A549 (cell line): ENCODE measurements around the gene ABHD2. TPM values are rescaled to one million over a fixed set of nuclear protein-coding genes. Genes with fewer than 3 reads are reported as not detected.
A peak's percentile ranks its signal among the peaks of the same experiment; 100 is the strongest.

ENCODE experiments used
- ATAC-seq, 2 experiments: fragments of 200-7000 bp in 1 of 2; fragments of >200 bp in 1 of 2; cut with Nextera tagmentation in 1 of 2; cut with Tn5 transposase in 1 of 2; 3 replicates each; pipeline versions ENCODE4 v1.8.0 to v1.9.1; 2018 to 2020; ENCODE audit warnings: mild to moderate bottlenecking in 1 of 2, moderate library complexity in 1 of 2
- CTCF ChIA-PET: fragments of 300-600 bp; sonication (Branson Sonifier 250); formaldehyde crosslinking; extraction: SDS; loops from one replicate; lab custom pipeline; 2021; ENCODE audit warnings: antibody characterized with exemption, inconsistent platforms; lab: Yijun Ruan, JAX
- POLR2A ChIA-PET: fragments of 350-600 bp; formaldehyde crosslinking; extraction: SDS; loops from one replicate; lab custom pipeline; 2021; ENCODE audit warnings: antibody characterized with exemption, inconsistent platforms; lab: Yijun Ruan, JAX
- DNase-seq, 2 experiments: peaks; one replicate each; pipeline versions ENCODE4 v3.0.0 to v3.0.0-alpha.2; 2011 to 2016; ENCODE audit warnings: low read depth in 1 of 2, low spot score in 1 of 2
- FAIRE-seq: peaks from 2 replicates; lab custom pipeline; 2011; peaks lifted over from hg19 to GRCh38; lab: Jason Lieb, UNC
- H3K27ac ChIP-seq, 2 experiments: fragments of >200 bp; sonication (Bioruptor Twin); formaldehyde crosslinking; 3 replicates each; pipeline ENCODE4 v1.5.1; 2016 to 2017
- H3K4me1 ChIP-seq: fragments of >200 bp; sonication (Bioruptor Twin); formaldehyde crosslinking; 3 replicates; pipeline ENCODE4 v1.6.1; 2016
- H3K4me2 ChIP-seq: fragments of >200 bp; sonication (Bioruptor Twin); formaldehyde crosslinking; 3 replicates; pipeline ENCODE4 v1.6.1; 2016
- H3K4me3 ChIP-seq: fragments of >200 bp; sonication (Bioruptor Twin); formaldehyde crosslinking; 3 replicates; pipeline ENCODE4 v1.5.1; 2016
- H3K9me3 ChIP-seq: fragments of >200 bp; sonication (Bioruptor Twin); formaldehyde crosslinking; 3 replicates; pipeline ENCODE4 v1.6.1; 2016
- CBX2 ChIP-seq: fragments of 200-600 bp; sonication (generic); IDR thresholded peaks from 2 replicates; pipeline ENCODE4 v1.6.1; 2016; ENCODE audit warnings: low read depth, mild to moderate bottlenecking, borderline replicate concordance
- CHD4 ChIP-seq: fragments of 200-600 bp; sonication (generic); IDR thresholded peaks from 2 replicates; pipeline ENCODE4 v1.6.1; 2016; ENCODE audit warnings: antibody characterized with exemption, mild to moderate bottlenecking, borderline replicate concordance
- EP300 ChIP-seq, 2 experiments: fragments of >200 bp; sonication (Bioruptor Twin); formaldehyde crosslinking; IDR thresholded peaks; 2 replicates in 1 of 2; 3 replicates in 1 of 2; pipeline ENCODE4 v1.6.1; 2016 to 2017
- ESRRA ChIP-seq: fragments of 150-350 bp; IDR thresholded peaks from 2 replicates; pipeline ENCODE4 v1.6.1; 2014; ENCODE audit warnings: mild to moderate bottlenecking, low read length, borderline replicate concordance
- FOSB ChIP-seq: fragments of 250-450 bp; sonication (Bioruptor Pico); IDR thresholded peaks from 2 replicates; pipeline ENCODE4 v1.5.0; 2020; ENCODE audit warnings: mild to moderate bottlenecking, moderate library complexity
- HDAC2 ChIP-seq: fragments of 200-600 bp; sonication (generic); IDR thresholded peaks from 2 replicates; pipeline ENCODE4 v1.6.1; 2016
- HES2 ChIP-seq: fragments of >200 bp; sonication (Bioruptor Twin); formaldehyde crosslinking; IDR thresholded peaks from 2 replicates; pipeline ENCODE4 v1.6.1; 2016
- HEYL ChIP-seq: fragments of 250-450 bp; sonication (Bioruptor Pico); IDR thresholded peaks from 2 replicates; pipeline ENCODE4 v1.8.0; 2021; ENCODE audit warnings: mild to moderate bottlenecking, moderate library complexity
- HOXA7 ChIP-seq: fragments of 250-450 bp; sonication (Bioruptor Pico); IDR thresholded peaks from 2 replicates; pipeline ENCODE4 v1.5.0; 2020; ENCODE audit warnings: mild to moderate bottlenecking, moderate library complexity
- HOXB13 ChIP-seq: fragments of 250-450 bp; sonication (Bioruptor Pico); IDR thresholded peaks from 2 replicates; pipeline ENCODE4 v1.5.0; 2020; ENCODE audit warnings: low read depth, mild to moderate bottlenecking, moderate library complexity
- HOXB5 ChIP-seq: fragments of 250-450 bp; sonication (Bioruptor Pico); IDR thresholded peaks from 2 replicates; pipeline ENCODE4 v1.5.0; 2020; ENCODE audit warnings: mild to moderate bottlenecking, moderate library complexity
- JUN ChIP-seq, 2 experiments: fragments of >200 bp; sonication (Bioruptor Twin); formaldehyde crosslinking; IDR thresholded peaks; 2 replicates in 1 of 2; 3 replicates in 1 of 2; pipeline ENCODE4 v1.6.1; 2016 to 2017
- MAFK ChIP-seq: fragments of 450-650 bp; IDR thresholded peaks from 2 replicates; pipeline ENCODE4 v1.6.1; 2014; ENCODE audit not compliant: partially characterized antibody
- MAZ ChIP-seq: fragments of 150-350 bp; IDR thresholded peaks from 2 replicates; pipeline ENCODE4 v1.6.1; 2014; ENCODE audit warnings: antibody characterized with exemption, low read depth, low read length, borderline replicate concordance
- NFE2L2 ChIP-seq: fragments of 150-350 bp; conservative IDR thresholded peaks from 2 replicates; pipeline ENCODE4 v1.6.1; 2014; ENCODE audit warnings: low read length
- NPAS2 ChIP-seq: fragments of 250-450 bp; sonication (Bioruptor Pico); IDR thresholded peaks from 2 replicates; pipeline ENCODE4 v1.8.0; 2022; ENCODE audit warnings: mild to moderate bottlenecking, moderate library complexity, borderline replicate concordance
- NR3C1 ChIP-seq: fragments of >200 bp; sonication (Bioruptor Twin); formaldehyde crosslinking; IDR thresholded peaks from 3 replicates; pipeline ENCODE4 v1.6.1; 2017
- PHF8 ChIP-seq: fragments of 200-600 bp; sonication (generic); IDR thresholded peaks from 2 replicates; pipeline ENCODE4 v1.6.1; 2016; ENCODE audit warnings: low read depth, mild to moderate bottlenecking, antibody characterized with exemption, moderate library complexity, borderline replicate concordance
- RAD21 ChIP-seq, 2 experiments: fragments of >200 bp in 1 of 2; sonication (Bioruptor Twin) in 1 of 2; formaldehyde crosslinking in 1 of 2; IDR thresholded peaks in 1 of 2; conservative IDR thresholded peaks in 1 of 2; 2 replicates in 1 of 2; 3 replicates in 1 of 2; pipeline ENCODE4 v1.6.1; 2012 to 2018; ENCODE audit warnings: inconsistent platforms in 1 of 2
- RARB ChIP-seq: fragments of 250-450 bp; sonication (Bioruptor Pico); IDR thresholded peaks from 2 replicates; pipeline ENCODE4 v1.8.0; 2021; ENCODE audit warnings: mild to moderate bottlenecking, moderate library complexity
- RCOR1 ChIP-seq: fragments of 150-350 bp; IDR thresholded peaks from 2 replicates; pipeline ENCODE4 v1.6.1; 2014; ENCODE audit warnings: antibody characterized with exemption, low read length, low read depth
- RFX5 ChIP-seq: fragments of 450-650 bp; IDR thresholded peaks from 2 replicates; pipeline ENCODE4 v1.7.1; 2014; ENCODE audit warnings: antibody characterized with exemption, mild to moderate bottlenecking, moderate library complexity
- RNF2 ChIP-seq: fragments of 200-600 bp; sonication (generic); IDR thresholded peaks from 2 replicates; pipeline ENCODE4 v1.6.1; 2016; ENCODE audit warnings: low read depth, mild to moderate bottlenecking, antibody characterized with exemption, moderate library complexity, borderline replicate concordance
- SMC3 ChIP-seq: fragments of >200 bp; sonication (Bioruptor Twin); formaldehyde crosslinking; IDR thresholded peaks from 3 replicates; pipeline ENCODE4 v1.6.1; 2018; ENCODE audit warnings: inconsistent platforms
- SREBF2 ChIP-seq: fragments of 450-650 bp; IDR thresholded peaks from 2 replicates; pipeline ENCODE4 v1.6.1; 2014; ENCODE audit warnings: mild to moderate bottlenecking, moderate library complexity
- USF2 ChIP-seq: fragments of 450-650 bp; IDR thresholded peaks from 2 replicates; pipeline ENCODE4 v1.6.1; 2014; ENCODE audit warnings: antibody characterized with exemption
- ZFP36 ChIP-seq: fragments of 450-650 bp; IDR thresholded peaks from 2 replicates; pipeline ENCODE4 v1.6.1; 2014; ENCODE audit warnings: borderline replicate concordance; ENCODE audit not compliant: partially characterized antibody
- ZNF302 ChIP-seq: fragments of 250-450 bp; sonication (Bioruptor Pico); IDR thresholded peaks from 2 replicates; pipeline ENCODE4 v1.9.0; 2021; ENCODE audit warnings: inconsistent platforms, mild to moderate bottlenecking, moderate library complexity
- ZSCAN20 ChIP-seq: fragments of 250-450 bp; sonication (Bioruptor Pico); IDR thresholded peaks from 2 replicates; pipeline ENCODE4 v1.8.0; 2022; ENCODE audit warnings: mild to moderate bottlenecking, moderate library complexity
- WGBS: methylation state at CpG from one replicate; pipeline ENCODE4 v1.1.6; 2017; ENCODE audit errors: missing lambda C conversion rate; 5-methylcytosine and 5-hydroxymethylcytosine counted together
- polyA plus RNA-seq, 4 experiments: library from polyadenylated mRNA; depleted of rRNA in 3 of 4; stranded (reverse); fragments of >200 nt; fragmentation: RNase III in 1 of 4; extraction: RNeasy Plus Mini Kit Qiagen cat#74134 plus additional on column Dnase treatment in 1 of 4; gene quantifications; 2 replicates in 3 of 4; 3 replicates in 1 of 4; pipeline ENCODE4 v1.2.3, GENCODE V29; 2011 to 2017
- TF ChIP-seq, protein P1 (sequence below): fragments of 250-450 bp; sonication (Bioruptor Pico); IDR thresholded peaks from 2 replicates; pipeline ENCODE4 v1.5.0; 2021; ENCODE audit warnings: mild to moderate bottlenecking, moderate library complexity, borderline replicate concordance
- TF ChIP-seq, protein P2 (sequence below): fragments of >200 bp; sonication (Bioruptor Twin); formaldehyde crosslinking; IDR thresholded peaks from 3 replicates; pipeline ENCODE4 v1.6.1; 2016
- TF ChIP-seq, protein P3 (sequence below): fragments of 200-600 bp; sonication (generic); IDR thresholded peaks from 2 replicates; pipeline ENCODE4 v1.6.1; 2016; ENCODE audit warnings: antibody characterized with exemption, mild to moderate bottlenecking, moderate library complexity

The ABHD2 gene
- polyA plus RNA-seq, 2 of the 4 experiments (the other 2 are of a cell fraction): 36.2 to 63.3 TPM

DNA sequence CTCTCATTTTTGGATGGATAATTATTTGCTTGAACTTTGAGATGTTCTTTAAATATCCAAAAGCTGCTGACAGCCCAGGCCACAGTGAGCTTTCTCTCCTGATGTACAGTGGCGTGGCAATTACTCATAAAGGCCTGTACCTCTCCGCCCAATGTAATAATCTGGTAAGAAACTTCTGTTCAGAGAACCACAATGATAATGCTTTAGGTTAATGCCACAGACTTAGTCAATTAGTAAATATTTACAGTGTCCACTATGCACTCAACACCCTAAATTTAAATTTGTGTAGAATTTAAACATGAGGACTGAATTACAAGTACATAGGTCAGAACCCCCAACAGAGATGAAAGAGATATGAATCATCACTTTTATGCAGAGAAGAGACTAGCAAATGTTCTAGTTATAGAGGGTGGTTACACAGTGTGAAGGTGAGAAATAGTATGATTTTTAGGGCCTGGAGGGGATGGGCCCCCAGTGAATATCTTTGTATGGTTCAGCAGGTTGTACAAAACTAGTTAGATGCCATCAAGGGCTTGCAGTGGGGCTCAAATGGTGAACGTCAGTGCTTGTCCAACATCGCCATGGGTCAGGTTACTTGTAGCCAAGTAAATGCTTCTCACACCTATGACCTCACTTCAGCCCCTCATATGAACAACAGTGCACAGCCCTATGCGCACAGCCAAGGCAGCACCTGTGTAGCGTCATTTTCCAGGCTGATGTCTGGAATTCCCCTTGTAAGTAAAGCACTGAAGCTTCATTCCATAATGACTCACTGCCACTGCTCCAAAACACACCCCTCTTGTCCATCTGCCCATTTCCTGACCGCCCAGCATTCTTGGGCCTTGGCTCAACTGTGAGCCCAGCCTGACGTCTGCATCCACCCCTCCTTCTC lies 13.3 kb downstream of the ABHD2 start:
- Histone ChIP-seq H3K4me3 (no peak overlapping the region; the same call in 2 of the 3 replicates), H3K4me1 (peaks cover 99% of the 10 kb centered on the region), H3K4me2 (peak overlapping the region; percentile 84), H3K27ac (peak overlapping the region; percentile 85 to 88), H3K9me3 (no peaks in the 10 kb centered on the region)
- ChIA-PET CTCF (interaction anchor here (0.8 to 11.8 kb wide), 14 partner anchors 12 to 106 kb away, joined by 3 to 187 read pairs (median 6); partner anchors contain the start of gene ABHD2), POLR2A (interaction anchor here (0.6 to 4.8 kb wide), 8 partner anchors 10 to 120 kb away, joined by 3 to 31 read pairs (median 5); partner anchors contain the start of gene ABHD2)
- WGBS: under 1% methylated on average over 8 of the region's 8 CpGs
- peak; percentile 92 to 93 for ATAC-seq
- peak; percentile 97 to 98 for DNase-seq
- peak; percentile 94 for FAIRE-seq
- TF ChIP-seq HES2 (no peak), HOXB5 (CRISPR knock-in tag) (0 out of 2 replicates have a peak, but pooled peaks have one; percentile 73), RNF2 (no peak), RAD21 (conservative IDR thresholded peaks at IDR 0.05 in 1 of 2, IDR thresholded peaks at IDR 0.05 in 1 of 2) (peak; percentile 8 to 24; a peak in 1 of 5 replicates), USF2 (no peak), ESRRA (no peak), SMC3 (0 out of 3 replicates have a peak, but pooled peaks have one; percentile 14), JUN (IDR thresholded peaks at IDR 0.05) (peak; percentile 82 to 94), CBX2 (no peak), NPAS2 (CRISPR knock-in tag) (no peak), MAZ (no peak), MAFK (peak; percentile 56), NFE2L2 (0 out of 2 replicates have a peak, but pooled peaks have one; percentile 16), HDAC2 (no peak), RARB (CRISPR knock-in tag) (no peak), RCOR1 (no peak), EP300 (IDR thresholded peaks at IDR 0.05) (peak; percentile 69 to 71; a peak in 2 of 5 replicates), ZFP36 (no peak), RFX5 (0 out of 2 replicates have a peak, but pooled peaks have one; percentile 19), HOXA7 (CRISPR knock-in tag) (0 out of 2 replicates have a peak, but pooled peaks have one; percentile 31), PHF8 (no peak), CHD4 (no peak), ZNF302 (CRISPR knock-in tag) (no peak), HOXB13 (CRISPR knock-in tag) (no peak), HEYL (CRISPR knock-in tag) (no peak), NR3C1 (no peak), FOSB (CRISPR knock-in tag) (no peak), ZSCAN20 (no peak), SREBF2 (no peak)
- TF ChIP-seq, protein P1, sequence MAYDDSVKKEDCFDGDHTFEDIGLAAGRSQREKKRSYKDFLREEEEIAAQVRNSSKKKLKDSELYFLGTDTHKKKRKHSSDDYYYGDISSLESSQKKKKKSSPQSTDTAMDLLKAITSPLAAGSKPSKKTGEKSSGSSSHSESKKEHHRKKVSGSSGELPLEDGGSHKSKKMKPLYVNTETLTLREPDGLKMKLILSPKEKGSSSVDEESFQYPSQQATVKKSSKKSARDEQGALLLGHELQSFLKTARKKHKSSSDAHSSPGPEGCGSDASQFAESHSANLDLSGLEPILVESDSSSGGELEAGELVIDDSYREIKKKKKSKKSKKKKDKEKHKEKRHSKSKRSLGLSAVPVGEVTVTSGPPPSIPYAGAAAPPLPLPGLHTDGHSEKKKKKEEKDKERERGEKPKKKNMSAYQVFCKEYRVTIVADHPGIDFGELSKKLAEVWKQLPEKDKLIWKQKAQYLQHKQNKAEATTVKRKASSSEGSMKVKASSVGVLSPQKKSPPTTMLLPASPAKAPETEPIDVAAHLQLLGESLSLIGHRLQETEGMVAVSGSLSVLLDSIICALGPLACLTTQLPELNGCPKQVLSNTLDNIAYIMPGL: no peak
- TF ChIP-seq, protein P2, sequence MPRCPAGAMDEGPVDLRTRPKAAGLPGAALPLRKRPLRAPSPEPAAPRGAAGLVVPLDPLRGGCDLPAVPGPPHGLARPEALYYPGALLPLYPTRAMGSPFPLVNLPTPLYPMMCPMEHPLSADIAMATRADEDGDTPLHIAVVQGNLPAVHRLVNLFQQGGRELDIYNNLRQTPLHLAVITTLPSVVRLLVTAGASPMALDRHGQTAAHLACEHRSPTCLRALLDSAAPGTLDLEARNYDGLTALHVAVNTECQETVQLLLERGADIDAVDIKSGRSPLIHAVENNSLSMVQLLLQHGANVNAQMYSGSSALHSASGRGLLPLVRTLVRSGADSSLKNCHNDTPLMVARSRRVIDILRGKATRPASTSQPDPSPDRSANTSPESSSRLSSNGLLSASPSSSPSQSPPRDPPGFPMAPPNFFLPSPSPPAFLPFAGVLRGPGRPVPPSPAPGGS: peak; percentile 66; the same call in 1 of the 3 replicates
- TF ChIP-seq, protein P3, sequence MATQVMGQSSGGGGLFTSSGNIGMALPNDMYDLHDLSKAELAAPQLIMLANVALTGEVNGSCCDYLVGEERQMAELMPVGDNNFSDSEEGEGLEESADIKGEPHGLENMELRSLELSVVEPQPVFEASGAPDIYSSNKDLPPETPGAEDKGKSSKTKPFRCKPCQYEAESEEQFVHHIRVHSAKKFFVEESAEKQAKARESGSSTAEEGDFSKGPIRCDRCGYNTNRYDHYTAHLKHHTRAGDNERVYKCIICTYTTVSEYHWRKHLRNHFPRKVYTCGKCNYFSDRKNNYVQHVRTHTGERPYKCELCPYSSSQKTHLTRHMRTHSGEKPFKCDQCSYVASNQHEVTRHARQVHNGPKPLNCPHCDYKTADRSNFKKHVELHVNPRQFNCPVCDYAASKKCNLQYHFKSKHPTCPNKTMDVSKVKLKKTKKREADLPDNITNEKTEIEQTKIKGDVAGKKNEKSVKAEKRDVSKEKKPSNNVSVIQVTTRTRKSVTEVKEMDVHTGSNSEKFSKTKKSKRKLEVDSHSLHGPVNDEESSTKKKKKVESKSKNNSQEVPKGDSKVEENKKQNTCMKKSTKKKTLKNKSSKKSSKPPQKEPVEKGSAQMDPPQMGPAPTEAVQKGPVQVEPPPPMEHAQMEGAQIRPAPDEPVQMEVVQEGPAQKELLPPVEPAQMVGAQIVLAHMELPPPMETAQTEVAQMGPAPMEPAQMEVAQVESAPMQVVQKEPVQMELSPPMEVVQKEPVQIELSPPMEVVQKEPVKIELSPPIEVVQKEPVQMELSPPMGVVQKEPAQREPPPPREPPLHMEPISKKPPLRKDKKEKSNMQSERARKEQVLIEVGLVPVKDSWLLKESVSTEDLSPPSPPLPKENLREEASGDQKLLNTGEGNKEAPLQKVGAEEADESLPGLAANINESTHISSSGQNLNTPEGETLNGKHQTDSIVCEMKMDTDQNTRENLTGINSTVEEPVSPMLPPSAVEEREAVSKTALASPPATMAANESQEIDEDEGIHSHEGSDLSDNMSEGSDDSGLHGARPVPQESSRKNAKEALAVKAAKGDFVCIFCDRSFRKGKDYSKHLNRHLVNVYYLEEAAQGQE: no peak
